ENCODE results near the gene SMAD5.

SMAD5 gene

DNA sequence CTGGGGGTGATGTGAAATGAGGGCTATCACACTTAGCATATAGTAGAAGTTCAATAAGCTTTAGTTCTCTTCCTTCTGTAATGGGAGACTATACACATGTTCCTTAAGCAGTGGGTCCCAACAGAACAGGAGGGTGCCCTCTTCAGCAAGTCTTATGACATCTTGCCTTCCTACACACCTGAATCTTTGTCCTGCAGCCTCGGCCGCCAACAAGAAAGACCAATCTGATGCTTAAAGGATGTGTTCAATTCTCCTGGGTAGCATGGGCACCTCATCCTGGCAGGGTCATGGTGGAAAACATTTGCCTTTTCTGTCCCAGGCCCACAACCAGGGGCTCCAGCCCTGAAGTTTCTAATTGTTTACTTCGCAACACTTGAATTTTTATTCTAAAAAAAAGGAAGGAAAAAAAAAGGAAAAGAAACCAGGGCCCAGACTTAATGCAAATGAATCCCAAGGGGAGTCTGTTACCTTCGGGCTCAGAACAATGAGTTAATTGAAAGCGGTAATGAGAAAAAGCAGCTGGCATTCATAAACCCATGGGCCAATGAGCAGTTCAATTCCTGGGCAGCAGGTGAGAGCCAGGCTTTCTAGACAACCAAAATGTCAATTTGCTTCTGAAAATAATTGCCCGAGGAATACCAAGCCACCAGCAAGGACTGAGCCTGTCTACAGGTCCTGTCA lies 26.2 kb upstream of the SMAD5 start:
- ChIA-PET POLR2A (no interaction called here), CTCF (no interaction called here)
- peaks cover 2% of the 10 kb centered on the region; the same call in 1 of the 2 replicates for H3K4me1 ChIP-seq (ENCODE audit: control insufficient read depth, insufficient read depth, low read length)

DNA sequence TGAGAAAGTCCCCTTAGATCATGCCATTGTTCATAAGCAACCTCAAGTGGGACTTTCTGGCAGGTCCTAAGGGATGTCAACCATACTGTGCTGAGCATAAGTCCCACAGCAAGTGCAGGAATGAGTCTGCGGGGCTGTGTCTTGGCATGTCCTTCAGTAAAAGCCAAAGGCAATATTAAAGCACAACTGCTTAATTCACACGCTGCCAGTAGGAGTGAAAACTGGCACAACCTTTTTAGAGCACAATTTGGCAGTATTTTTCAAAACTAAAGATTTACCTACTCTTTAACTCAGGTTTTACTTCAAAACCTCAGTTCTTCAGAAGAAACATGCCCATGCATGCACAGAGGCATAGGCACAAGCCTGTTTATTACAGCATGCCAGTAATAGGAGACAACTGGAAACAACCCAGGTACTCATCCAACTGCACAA lies 24.4 kb upstream of the SMAD5 start:
- Histone ChIP-seq H3K27ac (ENCODE audit: extremely low read depth, low read depth, low read length) (peak overlapping the region; percentile 24; the same call in 1 of the 2 replicates), H3K4me1 (ENCODE audit: control insufficient read depth, insufficient read depth, low read length) (peaks cover 2% of the 10 kb centered on the region; the same call in 1 of the 2 replicates), H3K4me3 (ENCODE audit: low read depth, low read length) (no peak overlapping the region), H3K9me3 (ENCODE audit: control insufficient read depth, insufficient read depth, low read depth, low read length) (no peaks in the 10 kb centered on the region), H3K36me3 (ENCODE audit: control insufficient read depth in 2 of 2, insufficient read depth in 1 of 2, low read length in 2 of 2) (no peaks in the 10 kb centered on the region)
- TF ChIP-seq ZXDB (tag by site-specific recombination; IDR thresholded peaks at IDR 0.05) (no peak), BCL11B (tag by site-specific recombination; IDR thresholded peaks at IDR 0.05; ENCODE audit: low read depth) (no peak), ZNF350 (tag by site-specific recombination; IDR thresholded peaks at IDR 0.05) (no peak), ZNF571 (tag by site-specific recombination; IDR thresholded peaks at IDR 0.05) (no peak)
- TF ChIP-seq, protein P1, sequence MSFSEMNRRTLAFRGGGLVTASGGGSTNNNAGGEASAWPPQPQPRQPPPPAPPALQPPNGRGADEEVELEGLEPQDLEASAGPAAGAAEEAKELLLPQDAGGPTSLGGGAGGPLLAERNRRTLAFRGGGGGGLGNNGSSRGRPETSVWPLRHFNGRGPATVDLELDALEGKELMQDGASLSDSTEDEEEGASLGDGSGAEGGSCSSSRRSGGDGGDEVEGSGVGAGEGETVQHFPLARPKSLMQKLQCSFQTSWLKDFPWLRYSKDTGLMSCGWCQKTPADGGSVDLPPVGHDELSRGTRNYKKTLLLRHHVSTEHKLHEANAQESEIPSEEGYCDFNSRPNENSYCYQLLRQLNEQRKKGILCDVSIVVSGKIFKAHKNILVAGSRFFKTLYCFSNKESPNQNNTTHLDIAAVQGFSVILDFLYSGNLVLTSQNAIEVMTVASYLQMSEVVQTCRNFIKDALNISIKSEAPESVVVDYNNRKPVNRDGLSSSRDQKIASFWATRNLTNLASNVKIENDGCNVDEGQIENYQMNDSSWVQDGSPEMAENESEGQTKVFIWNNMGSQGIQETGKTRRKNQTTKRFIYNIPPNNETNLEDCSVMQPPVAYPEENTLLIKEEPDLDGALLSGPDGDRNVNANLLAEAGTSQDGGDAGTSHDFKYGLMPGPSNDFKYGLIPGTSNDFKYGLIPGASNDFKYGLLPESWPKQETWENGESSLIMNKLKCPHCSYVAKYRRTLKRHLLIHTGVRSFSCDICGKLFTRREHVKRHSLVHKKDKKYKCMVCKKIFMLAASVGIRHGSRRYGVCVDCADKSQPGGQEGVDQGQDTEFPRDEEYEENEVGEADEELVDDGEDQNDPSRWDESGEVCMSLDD (tag by site-specific recombination; IDR thresholded peaks at IDR 0.05): no peak
- TF ChIP-seq, protein P2, sequence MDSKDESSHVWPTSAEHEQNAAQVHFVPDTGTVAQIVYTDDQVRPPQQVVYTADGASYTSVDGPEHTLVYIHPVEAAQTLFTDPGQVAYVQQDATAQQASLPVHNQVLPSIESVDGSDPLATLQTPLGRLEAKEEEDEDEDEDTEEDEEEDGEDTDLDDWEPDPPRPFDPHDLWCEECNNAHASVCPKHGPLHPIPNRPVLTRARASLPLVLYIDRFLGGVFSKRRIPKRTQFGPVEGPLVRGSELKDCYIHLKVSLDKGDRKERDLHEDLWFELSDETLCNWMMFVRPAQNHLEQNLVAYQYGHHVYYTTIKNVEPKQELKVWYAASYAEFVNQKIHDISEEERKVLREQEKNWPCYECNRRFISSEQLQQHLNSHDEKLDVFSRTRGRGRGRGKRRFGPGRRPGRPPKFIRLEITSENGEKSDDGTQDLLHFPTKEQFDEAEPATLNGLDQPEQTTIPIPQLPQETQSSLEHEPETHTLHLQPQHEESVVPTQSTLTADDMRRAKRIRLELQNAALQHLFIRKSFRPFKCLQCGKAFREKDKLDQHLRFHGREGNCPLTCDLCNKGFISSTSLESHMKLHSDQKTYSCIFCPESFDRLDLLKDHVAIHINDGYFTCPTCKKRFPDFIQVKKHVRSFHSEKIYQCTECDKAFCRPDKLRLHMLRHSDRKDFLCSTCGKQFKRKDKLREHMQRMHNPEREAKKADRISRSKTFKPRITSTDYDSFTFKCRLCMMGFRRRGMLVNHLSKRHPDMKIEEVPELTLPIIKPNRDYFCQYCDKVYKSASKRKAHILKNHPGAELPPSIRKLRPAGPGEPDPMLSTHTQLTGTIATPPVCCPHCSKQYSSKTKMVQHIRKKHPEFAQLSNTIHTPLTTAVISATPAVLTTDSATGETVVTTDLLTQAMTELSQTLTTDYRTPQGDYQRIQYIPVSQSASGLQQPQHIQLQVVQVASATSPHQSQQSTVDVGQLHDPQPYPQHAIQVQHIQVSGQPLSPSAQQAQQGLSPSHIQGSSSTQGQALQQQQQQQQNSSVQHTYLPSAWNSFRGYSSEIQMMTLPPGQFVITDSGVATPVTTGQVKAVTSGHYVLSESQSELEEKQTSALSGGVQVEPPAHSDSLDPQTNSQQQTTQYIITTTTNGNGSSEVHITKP (tag by site-specific recombination; IDR thresholded peaks at IDR 0.05): no peak
- ChIA-PET CTCF (no interaction called here), POLR2A (no interaction called here)

More for the DNA sequence above, 26.2 kb upstream of the SMAD5 start:
- no peaks in the 10 kb centered on the region for H3K9me3 ChIP-seq (ENCODE audit: control insufficient read depth, insufficient read depth, low read depth, low read length)
- no peaks in the 10 kb centered on the region for H3K36me3 ChIP-seq (ENCODE audit: control insufficient read depth in 2 of 2, insufficient read depth in 1 of 2, low read length in 2 of 2)
- no peak overlapping the region for H3K27ac ChIP-seq (ENCODE audit: extremely low read depth, low read depth, low read length)
- H3K4me3 ChIP-seq (ENCODE audit: low read depth, low read length): no peak overlapping the region
- no peak for TF ChIP-seq ZNF530 (tag by site-specific recombination; IDR thresholded peaks at IDR 0.05; ENCODE audit: low read depth)
- TF ChIP-seq, protein P3, sequence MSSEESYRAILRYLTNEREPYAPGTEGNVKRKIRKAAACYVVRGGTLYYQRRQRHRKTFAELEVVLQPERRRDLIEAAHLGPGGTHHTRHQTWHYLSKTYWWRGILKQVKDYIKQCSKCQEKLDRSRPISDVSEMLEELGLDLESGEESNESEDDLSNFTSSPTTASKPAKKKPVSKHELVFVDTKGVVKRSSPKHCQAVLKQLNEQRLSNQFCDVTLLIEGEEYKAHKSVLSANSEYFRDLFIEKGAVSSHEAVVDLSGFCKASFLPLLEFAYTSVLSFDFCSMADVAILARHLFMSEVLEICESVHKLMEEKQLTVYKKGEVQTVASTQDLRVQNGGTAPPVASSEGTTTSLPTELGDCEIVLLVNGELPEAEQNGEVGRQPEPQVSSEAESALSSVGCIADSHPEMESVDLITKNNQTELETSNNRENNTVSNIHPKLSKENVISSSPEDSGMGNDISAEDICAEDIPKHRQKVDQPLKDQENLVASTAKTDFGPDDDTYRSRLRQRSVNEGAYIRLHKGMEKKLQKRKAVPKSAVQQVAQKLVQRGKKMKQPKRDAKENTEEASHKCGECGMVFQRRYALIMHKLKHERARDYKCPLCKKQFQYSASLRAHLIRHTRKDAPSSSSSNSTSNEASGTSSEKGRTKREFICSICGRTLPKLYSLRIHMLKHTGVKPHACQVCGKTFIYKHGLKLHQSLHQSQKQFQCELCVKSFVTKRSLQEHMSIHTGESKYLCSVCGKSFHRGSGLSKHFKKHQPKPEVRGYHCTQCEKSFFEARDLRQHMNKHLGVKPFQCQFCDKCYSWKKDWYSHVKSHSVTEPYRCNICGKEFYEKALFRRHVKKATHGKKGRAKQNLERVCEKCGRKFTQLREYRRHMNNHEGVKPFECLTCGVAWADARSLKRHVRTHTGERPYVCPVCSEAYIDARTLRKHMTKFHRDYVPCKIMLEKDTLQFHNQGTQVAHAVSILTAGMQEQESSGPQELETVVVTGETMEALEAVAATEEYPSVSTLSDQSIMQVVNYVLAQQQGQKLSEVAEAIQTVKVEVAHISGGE (tag by site-specific recombination; conservative IDR thresholded peaks at IDR 0.05; ENCODE audit: low read depth): no peak
- no peak for TF ChIP-seq ZSCAN23 (tag by site-specific recombination; IDR thresholded peaks at IDR 0.05)
- TF ChIP-seq ZBTB21 (tag by site-specific recombination; IDR thresholded peaks at IDR 0.05): no peak
- no peak for TF ChIP-seq ZNF335 (tag by site-specific recombination; conservative IDR thresholded peaks at IDR 0.05)
- no peak for TF ChIP-seq TCF7L2 (IDR thresholded peaks at IDR 0.05; ENCODE audit: borderline replicate concordance, low read depth, low read length)

Data from HEK293 (cell line).